ENCODE data around the gene IL20RB.

IL20RB gene, protein sequence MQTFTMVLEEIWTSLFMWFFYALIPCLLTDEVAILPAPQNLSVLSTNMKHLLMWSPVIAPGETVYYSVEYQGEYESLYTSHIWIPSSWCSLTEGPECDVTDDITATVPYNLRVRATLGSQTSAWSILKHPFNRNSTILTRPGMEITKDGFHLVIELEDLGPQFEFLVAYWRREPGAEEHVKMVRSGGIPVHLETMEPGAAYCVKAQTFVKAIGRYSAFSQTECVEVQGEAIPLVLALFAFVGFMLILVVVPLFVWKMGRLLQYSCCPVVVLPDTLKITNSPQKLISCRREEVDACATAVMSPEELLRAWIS

DNA sequence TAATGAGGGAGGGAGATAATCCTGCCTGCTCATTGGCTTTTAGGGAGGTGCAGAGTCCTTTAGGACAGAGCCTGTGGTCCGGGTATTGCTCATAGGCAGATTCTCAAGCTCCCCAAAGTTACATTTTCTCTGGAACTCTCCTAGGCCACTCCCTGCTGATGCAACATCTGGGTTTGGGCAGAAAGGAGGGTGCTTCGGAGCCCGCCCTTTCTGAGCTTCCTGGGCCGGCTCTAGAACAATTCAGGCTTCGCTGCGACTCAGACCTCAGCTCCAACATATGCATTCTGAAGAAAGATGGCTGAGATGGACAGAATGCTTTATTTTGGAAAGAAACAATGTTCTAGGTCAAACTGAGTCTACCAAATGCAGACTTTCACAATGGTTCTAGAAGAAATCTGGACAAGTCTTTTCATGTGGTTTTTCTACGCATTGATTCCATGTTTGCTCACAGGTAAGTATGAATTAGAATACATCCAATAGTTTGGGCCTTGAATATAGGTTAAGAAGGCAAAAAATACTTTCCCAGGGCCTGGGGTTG lies at the start of gene IL20RB:
Gene IL20RB (plus strand): TSS at position 233 of the 538 bp plus-strand sequence. CDS start 131 bp downstream, at position 364.
- peak in 1 of 2 experiments; percentile 46 for DNase-seq (ENCODE audit: low read depth in 2 of 2)

DNA sequence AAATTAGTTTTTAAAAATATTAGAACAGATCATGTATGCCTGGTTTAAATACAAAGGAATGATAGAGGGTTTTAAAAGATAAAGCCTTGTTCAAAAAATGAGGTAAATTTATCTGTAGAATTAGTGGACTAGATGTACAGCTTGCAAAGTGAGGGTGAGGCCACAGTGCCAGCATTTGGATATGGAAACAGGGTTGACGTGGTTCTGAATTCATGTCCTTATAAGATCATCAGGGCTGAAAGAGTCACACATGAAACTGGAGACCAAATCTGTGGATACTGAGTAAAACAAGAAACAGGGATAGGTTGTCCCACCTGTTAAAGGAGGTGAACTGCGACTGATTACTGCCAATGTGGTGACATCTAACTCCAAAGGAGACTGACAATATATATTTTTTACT lies 49.5 kb upstream of the IL20RB start:
- no peak for DNase-seq (ENCODE audit: low read depth in 2 of 2)

DNA sequence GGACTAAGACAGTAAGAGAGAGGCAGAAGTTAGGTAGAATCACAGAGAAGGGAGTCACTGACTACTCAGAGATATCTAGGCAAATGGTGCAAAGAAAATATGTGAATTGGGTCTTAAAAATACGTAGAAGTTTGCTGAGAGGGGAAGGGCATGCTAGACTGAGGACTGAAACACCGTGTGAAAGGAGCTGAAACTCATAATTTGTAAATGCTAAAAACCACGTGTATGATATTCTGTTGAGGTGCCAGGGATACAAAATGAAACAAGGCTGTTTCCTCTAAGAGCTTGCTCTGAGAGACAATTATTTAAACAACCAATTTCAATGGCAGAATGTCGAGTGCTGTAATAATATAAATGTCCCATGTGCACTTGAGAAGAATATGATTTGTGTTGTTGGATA lies 48.6 kb upstream of the IL20RB start:
- no peak for DNase-seq (ENCODE audit: low read depth in 2 of 2)

GRCh38 chr3:136910697-136911096 lies 47.1 kb upstream of the IL20RB start:
- no peak for DNase-seq (ENCODE audit: low read depth in 2 of 2)

GRCh38 chr3:136913168-136913567 lies 44.6 kb upstream of the IL20RB start:
- no peak for DNase-seq (ENCODE audit: low read depth in 2 of 2)

- no peak for DNase-seq (ENCODE audit: low read depth in 2 of 2)
Measured at GRCh38 chr3:136914739-136915138, 43.0 kb upstream of the IL20RB start.

DNA sequence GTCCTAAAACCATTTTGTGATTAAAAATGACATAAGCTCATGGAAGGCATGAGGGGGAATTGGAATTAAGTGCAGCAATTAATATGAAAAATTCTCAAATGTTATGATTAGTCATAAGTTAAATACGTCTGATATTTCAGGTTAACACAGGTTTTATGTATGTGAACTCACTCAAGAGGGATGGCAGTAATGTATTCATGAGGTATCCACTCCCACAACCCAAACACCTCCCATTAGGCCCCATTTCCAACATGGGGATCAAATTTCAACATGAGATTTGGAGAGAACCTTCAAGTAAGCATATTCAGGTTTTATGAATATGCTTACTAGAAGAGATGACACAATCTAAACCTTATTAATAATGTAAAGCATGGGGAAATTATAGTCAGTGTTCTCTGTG lies 41.6 kb upstream of the IL20RB start:
- no peak for DNase-seq (ENCODE audit: low read depth in 2 of 2)

DNA sequence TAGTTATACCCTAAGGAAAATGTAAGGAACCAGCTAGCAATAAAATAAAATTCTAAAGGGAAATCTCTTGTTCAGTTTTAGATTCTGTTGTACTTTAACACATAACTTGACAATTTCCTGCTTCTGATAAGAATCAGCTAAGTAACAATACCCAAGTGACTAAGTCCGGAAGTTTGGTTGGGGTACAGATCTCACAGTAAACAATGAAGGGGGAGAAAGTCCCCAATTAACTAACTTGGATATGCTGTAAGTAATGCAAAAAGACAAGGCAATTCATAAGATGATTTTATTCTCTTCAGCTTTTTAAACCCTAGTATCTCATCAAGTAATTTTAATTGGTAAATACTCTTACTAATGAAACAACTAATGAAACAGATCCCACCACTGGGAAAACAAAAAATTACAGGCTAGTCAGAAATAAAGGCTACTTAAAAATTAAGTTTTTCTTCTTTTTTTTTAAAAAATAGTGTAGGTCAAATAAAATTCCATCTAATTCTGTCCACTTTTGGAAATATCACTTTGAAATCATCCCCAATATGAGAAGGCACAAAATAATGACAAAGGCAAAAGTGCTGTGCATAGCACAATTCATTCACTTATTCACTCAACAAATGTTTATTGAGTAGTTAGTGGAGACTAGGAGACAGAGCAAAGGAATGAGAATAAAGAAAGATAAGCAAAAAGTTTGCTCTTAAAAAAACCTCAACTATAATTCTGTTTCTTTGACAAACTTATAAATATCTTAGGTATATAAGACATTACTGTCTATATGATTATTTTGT lies 37.8 kb upstream of the IL20RB start:
- no peak for DNase-seq (ENCODE audit: low read depth in 2 of 2)

- DNase-seq (ENCODE audit: low read depth in 2 of 2), result no peak
Measured at GRCh38 chr3:136920904-136921611, 36.7 kb upstream of the IL20RB start.

- no peak for DNase-seq (ENCODE audit: low read depth in 2 of 2)
Measured at GRCh38 chr3:136925425-136926190, 32.2 kb upstream of the IL20RB start.

- no peak for DNase-seq (ENCODE audit: low read depth in 2 of 2)
Measured at GRCh38 chr3:136928240-136928639, 29.5 kb upstream of the IL20RB start.

DNA sequence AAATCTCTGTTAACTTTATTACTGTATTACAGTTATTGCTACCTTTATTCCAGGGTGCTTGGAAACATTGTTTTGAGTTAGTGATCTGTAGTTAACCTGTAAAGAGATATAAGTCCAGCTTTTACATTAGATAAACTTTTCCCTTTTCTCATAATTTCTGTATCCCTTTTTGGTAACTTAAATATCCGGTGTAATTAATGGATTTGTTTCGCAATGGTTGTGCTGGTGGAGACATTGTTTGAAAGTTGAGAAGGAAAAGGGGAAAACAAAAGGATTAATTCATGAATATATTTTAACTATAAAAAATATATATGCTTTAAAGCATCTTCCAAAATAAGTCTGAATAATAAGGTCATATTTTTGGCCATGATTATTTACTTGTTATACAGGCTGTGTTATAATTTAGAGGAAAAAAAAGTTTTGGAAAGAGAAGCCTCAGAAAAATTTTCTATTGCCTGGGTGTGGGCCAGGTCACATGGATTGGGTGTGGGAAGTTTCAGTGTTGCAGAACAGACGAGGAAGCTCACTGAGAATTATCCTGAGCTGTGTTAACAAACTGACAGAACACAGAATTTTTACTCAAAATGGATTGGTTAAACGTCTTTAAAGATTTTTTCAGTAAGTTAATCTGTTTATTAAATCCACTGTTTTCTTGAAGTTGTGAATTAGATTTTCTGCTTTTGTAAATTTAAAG lies 27.7 kb upstream of the IL20RB start:
- no peak for DNase-seq (ENCODE audit: low read depth in 2 of 2)

GRCh38 chr3:136931606-136932005 lies 26.2 kb upstream of the IL20RB start:
- DNase-seq (ENCODE audit: low read depth in 2 of 2), result no peak

- no peak for DNase-seq (ENCODE audit: low read depth in 2 of 2)
Measured at GRCh38 chr3:136932523-136932922, 25.3 kb upstream of the IL20RB start.

DNA sequence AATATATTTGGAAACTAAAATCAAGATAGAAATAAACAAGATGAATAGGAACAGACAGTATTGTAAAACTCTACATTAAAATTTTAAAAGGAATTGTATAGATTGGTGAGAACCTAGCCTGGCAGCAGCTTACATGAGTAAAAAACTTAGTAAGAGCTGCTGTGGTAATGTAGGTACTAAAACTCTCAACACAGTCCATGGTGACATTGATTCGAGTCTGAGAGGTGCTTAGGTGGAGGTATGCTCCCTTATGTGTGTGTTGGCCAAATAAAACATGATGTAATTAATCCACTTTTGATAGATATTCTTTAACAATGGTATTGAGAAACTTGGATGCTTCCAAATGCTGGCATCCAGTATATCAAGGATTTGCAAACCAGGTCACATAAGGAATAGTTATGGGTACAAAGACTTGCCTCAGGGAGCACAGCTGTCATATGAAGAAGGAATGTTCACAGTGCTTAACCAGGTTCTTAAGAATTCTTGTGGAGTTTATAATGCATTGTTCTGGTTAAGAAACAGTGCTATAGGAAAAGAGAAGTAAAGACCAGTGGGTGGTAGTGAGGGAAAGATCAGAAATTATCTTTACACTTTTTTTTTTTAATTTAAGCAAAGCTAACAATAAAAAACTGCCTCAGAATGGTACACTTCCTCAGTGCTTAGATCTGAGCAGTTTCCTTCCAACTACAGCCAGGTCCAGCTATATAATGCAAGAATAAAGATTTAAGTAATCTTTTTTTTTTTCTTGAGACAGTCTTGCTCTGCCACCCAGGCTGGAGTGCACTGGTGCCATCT lies 24.6 kb upstream of the IL20RB start:
- DNase-seq (ENCODE audit: low read depth in 2 of 2), result no peak

DNA sequence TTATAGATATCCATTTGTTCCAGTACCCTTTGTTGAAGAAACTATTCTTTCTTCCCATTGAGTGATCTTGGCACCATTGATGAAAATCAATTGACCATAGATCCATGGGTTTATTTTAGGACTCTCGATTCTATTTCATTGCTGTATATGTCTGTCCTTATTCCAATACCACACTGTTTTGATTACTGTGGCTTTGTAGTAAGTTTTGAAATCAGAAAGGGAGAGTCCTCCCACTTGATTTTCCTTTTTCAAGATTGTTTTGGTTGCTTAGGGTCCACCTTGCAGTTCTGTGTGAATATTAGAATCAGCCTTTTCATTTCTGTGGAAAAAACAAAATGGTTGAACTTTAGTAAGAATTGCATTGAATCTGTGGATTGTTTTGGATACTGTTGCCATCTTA lies 20.6 kb upstream of the IL20RB start:
- DNase-seq (ENCODE audit: low read depth in 2 of 2), result no peak

DNA sequence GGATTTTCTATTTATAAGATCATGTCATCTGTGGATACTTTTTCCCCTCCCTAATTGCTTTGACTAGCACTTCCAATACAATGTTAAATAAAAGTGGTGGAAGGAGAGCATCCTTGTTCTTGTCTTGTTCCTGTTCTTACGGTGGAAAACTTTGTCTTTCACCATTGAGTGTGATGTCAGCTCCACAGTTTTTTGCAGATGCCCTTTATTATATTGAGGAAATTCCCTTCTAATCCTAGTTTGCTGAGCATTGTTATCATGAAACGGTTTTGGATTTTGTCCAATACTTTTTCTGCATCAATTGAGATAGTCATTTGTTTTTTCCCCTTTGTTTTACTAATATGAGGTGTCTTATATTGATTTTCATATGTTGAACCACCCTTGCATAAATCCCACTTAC lies 19.9 kb upstream of the IL20RB start:
- DNase-seq (ENCODE audit: low read depth in 2 of 2), result no peak

GRCh38 chr3:136938334-136938733 lies 19.4 kb upstream of the IL20RB start:
- DNase-seq (ENCODE audit: low read depth in 2 of 2), result no peak

DNA sequence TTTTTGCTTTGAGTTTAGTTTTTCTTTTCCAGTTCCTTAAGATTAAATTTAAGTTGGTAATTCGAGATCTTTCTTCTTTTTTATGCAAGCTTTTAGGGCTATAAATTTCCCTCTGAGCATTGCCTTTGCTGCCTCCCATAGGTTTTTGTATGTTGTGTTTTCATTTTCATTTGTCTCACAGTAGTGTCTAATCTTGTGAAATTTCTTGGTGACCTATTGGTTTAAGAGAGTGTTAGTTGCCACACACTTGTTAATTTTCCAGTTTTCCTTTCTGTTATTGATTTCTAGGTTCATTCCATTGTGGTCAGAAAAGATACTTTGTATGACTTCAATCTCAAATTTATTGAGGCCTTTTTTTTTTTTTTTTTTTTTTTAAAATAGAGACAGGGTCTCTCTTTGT lies 18.3 kb upstream of the IL20RB start:
- no peak for DNase-seq (ENCODE audit: low read depth in 2 of 2)

DNA sequence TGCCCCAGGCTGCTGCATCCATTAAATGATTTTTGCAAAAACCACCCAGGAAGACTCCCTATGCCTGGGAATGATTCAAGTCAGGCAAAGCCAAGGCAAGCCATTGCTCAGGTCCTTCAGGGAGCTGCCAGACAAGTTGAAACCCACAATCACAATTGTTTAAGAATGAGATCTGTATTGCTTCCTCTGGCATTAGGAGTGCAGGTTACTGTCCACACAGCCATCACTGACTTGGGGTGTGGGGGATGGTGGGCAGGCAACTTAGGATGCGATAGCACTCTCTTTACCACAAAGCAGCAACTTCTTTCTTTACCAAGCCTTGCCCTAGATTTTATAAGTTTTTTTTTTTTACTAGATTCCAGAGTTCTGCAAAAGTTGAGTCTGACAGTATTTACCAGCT lies 15.0 kb upstream of the IL20RB start:
- no peak for DNase-seq (ENCODE audit: low read depth in 2 of 2)

Data from fibroblast of skin of left quadriceps (primary cell).